Colonic mucosa (tissue), 4 donors: ENCODE data around the gene CRHBP. TPM values are rescaled to one million over a fixed set of nuclear protein-coding genes. Genes with fewer than 3 reads are reported as not detected.

Experiments used
- DNase-seq: peaks from one replicate; pipeline ENCODE4 v3.0.0-alpha.2; 2020
- H3K27ac ChIP-seq: fragments of 200-600 bp; one replicate; pipeline ENCODE4 v1.8.0; 2021
- H3K27me3 ChIP-seq: fragments of 200-600 bp; one replicate; pipeline ENCODE4 v1.8.0; 2021
- H3K36me3 ChIP-seq: fragments of 200-600 bp; one replicate; pipeline ENCODE4 v1.8.0; 2021
- H3K4me1 ChIP-seq: fragments of 200-600 bp; one replicate; pipeline ENCODE4 v1.8.0; 2021; ENCODE audit warnings: mild to moderate bottlenecking
- H3K4me3 ChIP-seq: fragments of 200-600 bp; one replicate; pipeline ENCODE4 v1.8.0; 2021
- H3K9ac ChIP-seq, 2 donors: one replicate each; pipeline ENCODE4 v1.7.0; 2013; ENCODE audit warnings: control low read depth in 2 of 2, low read depth in 2 of 2, low read length in 2 of 2
- H3K9me3 ChIP-seq: fragments of 200-600 bp; one replicate; pipeline ENCODE4 v1.8.0; 2021
- intact Hi-C: fragments of 100-400 bp; cut with DNase I; formaldehyde crosslinking; loops from one replicate; pipeline ENCODE4 v1.14.1; 2022
- total RNA-seq, 2 donors: library from RNA; stranded (reverse); fragmentation: NEBNext Ultra II Directional in 1 of 2; extraction: Animal tissue kit (Norgen Biotek cat#: 25700) in 1 of 2; gene quantifications; one replicate each; pipeline ENCODE4 v1.2.1, GENCODE V29; 2021
- TF ChIP-seq, protein P1 (sequence below): fragments of 200-600 bp; IDR thresholded peaks from one replicate; pipeline ENCODE4 v1.8.0; 2022; ENCODE audit warnings: antibody characterized with exemption, mild to moderate bottlenecking
- donor health status: healthy.
- donor health status: DM: no; HTN: no; CAD: no.
- donor health status: DM: no; HTN: no; CAD: no.

Gene CRHBP
- total RNA-seq, 2 donors from 2014 or later, result 0.40 to 0.61 TPM

DNA sequence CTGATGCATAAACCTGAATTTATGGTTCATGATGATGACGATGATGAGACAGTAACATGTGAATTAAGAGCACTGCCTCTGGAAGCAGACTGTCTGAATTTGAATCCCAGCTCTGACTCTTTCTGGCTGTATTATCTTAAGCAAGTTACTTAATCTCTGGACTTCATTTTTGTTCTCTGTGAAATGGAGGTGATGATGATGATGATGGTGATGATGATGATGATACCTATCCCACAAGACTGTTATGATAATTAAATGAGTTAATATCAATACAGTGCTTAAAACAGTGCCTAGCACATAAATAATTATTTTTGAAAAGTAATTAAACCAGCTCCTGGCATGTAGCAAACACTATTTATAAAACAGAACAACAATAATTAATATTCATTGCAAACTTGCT is 64.1 kb downstream of the CRHBP start:
- Histone ChIP-seq H3K9ac (no peak overlapping the region), H3K27me3 (no peaks in the 10 kb centered on the region), H3K9me3 (no peaks in the 10 kb centered on the region), H3K4me1 (no peaks in the 10 kb centered on the region), H3K4me3 (no peak overlapping the region), H3K36me3 (no peaks in the 10 kb centered on the region), H3K27ac (no peak overlapping the region)
- TF ChIP-seq, protein P1, sequence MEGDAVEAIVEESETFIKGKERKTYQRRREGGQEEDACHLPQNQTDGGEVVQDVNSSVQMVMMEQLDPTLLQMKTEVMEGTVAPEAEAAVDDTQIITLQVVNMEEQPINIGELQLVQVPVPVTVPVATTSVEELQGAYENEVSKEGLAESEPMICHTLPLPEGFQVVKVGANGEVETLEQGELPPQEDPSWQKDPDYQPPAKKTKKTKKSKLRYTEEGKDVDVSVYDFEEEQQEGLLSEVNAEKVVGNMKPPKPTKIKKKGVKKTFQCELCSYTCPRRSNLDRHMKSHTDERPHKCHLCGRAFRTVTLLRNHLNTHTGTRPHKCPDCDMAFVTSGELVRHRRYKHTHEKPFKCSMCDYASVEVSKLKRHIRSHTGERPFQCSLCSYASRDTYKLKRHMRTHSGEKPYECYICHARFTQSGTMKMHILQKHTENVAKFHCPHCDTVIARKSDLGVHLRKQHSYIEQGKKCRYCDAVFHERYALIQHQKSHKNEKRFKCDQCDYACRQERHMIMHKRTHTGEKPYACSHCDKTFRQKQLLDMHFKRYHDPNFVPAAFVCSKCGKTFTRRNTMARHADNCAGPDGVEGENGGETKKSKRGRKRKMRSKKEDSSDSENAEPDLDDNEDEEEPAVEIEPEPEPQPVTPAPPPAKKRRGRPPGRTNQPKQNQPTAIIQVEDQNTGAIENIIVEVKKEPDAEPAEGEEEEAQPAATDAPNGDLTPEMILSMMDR, result no peak
- no peak for DNase-seq
- intact Hi-C loops, result loop anchor here (5.0 kb wide), 1 partner anchor 150 kb away; no protein-coding TSS in a partner anchor

DNA sequence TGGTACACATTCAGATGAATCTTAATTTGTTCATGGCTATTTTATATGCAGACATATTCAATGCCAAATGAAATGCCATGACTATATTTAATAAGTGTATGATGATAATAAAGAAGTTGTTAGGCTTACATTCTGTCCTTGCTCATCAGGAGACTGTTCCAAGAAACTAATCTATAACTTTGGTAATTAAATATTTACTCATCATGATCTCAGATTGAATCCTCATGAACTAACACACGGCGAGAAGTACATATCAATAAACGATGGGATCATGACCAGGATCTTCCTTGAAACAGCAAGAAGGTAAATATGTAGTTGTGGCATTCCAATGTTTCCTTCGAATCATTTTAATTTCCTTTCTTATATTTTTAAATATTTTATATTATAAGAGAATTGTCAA is 64.8 kb downstream of the CRHBP start:
- TF ChIP-seq, protein P1, result no peak
- no peaks in the 10 kb centered on the region for H3K27me3 ChIP-seq
- no peaks in the 10 kb centered on the region for H3K4me1 ChIP-seq
- no peak overlapping the region for H3K4me3 ChIP-seq
- no peak overlapping the region for H3K27ac ChIP-seq
- no peaks in the 10 kb centered on the region for H3K36me3 ChIP-seq
- no peak overlapping the region for H3K9ac ChIP-seq
- no peak for DNase-seq
- H3K9me3 ChIP-seq, result no peaks in the 10 kb centered on the region
- intact Hi-C loops, result loop anchor here (5.0 kb wide), 1 partner anchor 150 kb away; no protein-coding TSS in a partner anchor

Other genes starting within 250 kb of the CRHBP start
- 1 to 10 TPM; 3.6 to 8.1 TPM for gene F2R, start 236.9 kb upstream of the CRHBP start, total RNA-seq
- 100 to 1,000 TPM in 1 of 2 donors, 10 to 100 TPM in 1; 87.0 to 139 TPM for gene F2RL1, start 134.0 kb upstream of the CRHBP start, total RNA-seq
- gene S100Z, start 103.0 kb upstream of the CRHBP start, total RNA-seq, result not detected
- 10 to 100 TPM; 16.9 to 24.6 TPM for gene AGGF1, start 77.4 kb downstream of the CRHBP start, total RNA-seq
- 10 to 100 TPM; 10.2 to 12.6 TPM for gene ZBED3, start 134.2 kb downstream of the CRHBP start, total RNA-seq